Tibial nerve (tissue), 4 donors: ENCODE results near the gene CH25H. TPM values are rescaled to one million over a fixed set of nuclear protein-coding genes. Genes with fewer than 3 reads are reported as not detected.

ENCODE experiments used
- DNase-seq, 2 donors: peaks; one replicate each; pipeline ENCODE4 v3.0.0-alpha.2; 2019; ENCODE audit warnings: low spot score in 2 of 2
- H3K27ac ChIP-seq, 4 donors: fragments of 200-600 bp; sonication (generic) in 3 of 4; one replicate each; pipeline ENCODE4 v1.5.1; 2017 to 2019; ENCODE audit warnings: mild to moderate bottlenecking in 1 of 4
- H3K27me3 ChIP-seq, 2 donors: fragments of 200-600 bp; sonication (generic) in 1 of 2; one replicate each; pipeline versions ENCODE4 v1.5.1 to v1.6.0; 2017 to 2019
- H3K36me3 ChIP-seq, 3 donors: fragments of 200-600 bp; sonication (generic); one replicate each; pipeline ENCODE4 v1.5.1; 2018 to 2019
- H3K4me1 ChIP-seq, 4 donors: fragments of 200-600 bp; sonication (generic) in 3 of 4; one replicate each; pipeline ENCODE4 v1.5.1; 2017 to 2019
- H3K4me3 ChIP-seq, 4 donors: fragments of 200-600 bp; sonication (generic) in 3 of 4; one replicate each; pipeline ENCODE4 v1.5.1; 2017 to 2019; ENCODE audit warnings: mild to moderate bottlenecking in 1 of 4, moderate library complexity in 1 of 4
- H3K9me3 ChIP-seq, 4 donors: fragments of 200-600 bp; sonication (generic) in 3 of 4; one replicate each; pipeline ENCODE4 v1.5.1; 2017 to 2019
- CTCF ChIP-seq, 5 experiments: fragments of 200-600 bp in 3 of 5; fragments of 450-650 bp in 2 of 5; sonication (generic) in 3 of 5; IDR thresholded peaks; one replicate each; pipeline ENCODE4 v1.5.1; 2016 to 2019; ENCODE audit warnings: antibody characterized with exemption in 5 of 5, mild to moderate bottlenecking in 3 of 5, moderate library complexity in 2 of 5
- EP300 ChIP-seq, 2 donors: sonication (generic); formaldehyde crosslinking; IDR thresholded peaks; one replicate each; pipeline ENCODE4 v1.6.1; 2017; ENCODE audit warnings: antibody characterized with exemption in 2 of 2, mild to moderate bottlenecking in 1 of 2
- POLR2A ChIP-seq, 2 donors: fragments of 450-650 bp; IDR thresholded peaks; one replicate each; pipeline ENCODE4 v1.6.1; 2017; ENCODE audit warnings: antibody characterized with exemption in 2 of 2, mild to moderate bottlenecking in 2 of 2, moderate library complexity in 2 of 2
- WGBS, 2 donors: methylation state at CpG; one replicate each; pipeline ENCODE4 v1.1.5; 2018; 5-methylcytosine and 5-hydroxymethylcytosine counted together
- total RNA-seq, 4 donors: library from RNA; depleted of rRNA; stranded (reverse); fragments of >200 nt; gene quantifications; one replicate each; pipeline ENCODE4 v1.1.0, GENCODE V29; 2016

CH25H gene
- total RNA-seq, 4 donors from 2014 or later: 0.22 to 1.2 (median 0.92) TPM

GRCh38 chr10:89159761-89160160 lies 47.4 kb downstream of the CH25H start:
- no peaks in the 10 kb centered on the region for H3K9me3 ChIP-seq
- H3K4me3 ChIP-seq: no peak overlapping the region
- no peak overlapping the region for H3K27ac ChIP-seq
- H3K36me3 ChIP-seq: no peaks in the 10 kb centered on the region
- WGBS, 2 donors: 78 to 95% methylated on average over 1 of the region's 1 CpG
- no peaks in the 10 kb centered on the region for H3K27me3 ChIP-seq
- TF ChIP-seq CTCF (IDR thresholded peaks at IDR 0.05): no peak
- TF ChIP-seq EP300 (IDR thresholded peaks at IDR 0.05): no peak
- TF ChIP-seq POLR2A (IDR thresholded peaks at IDR 0.05): no peak
- DNase-seq: no peak
- H3K4me1 ChIP-seq: no peaks in the 10 kb centered on the region

- TF ChIP-seq POLR2A (IDR thresholded peaks at IDR 0.05): no peak
- TF ChIP-seq EP300 (IDR thresholded peaks at IDR 0.05): no peak
- no peak for TF ChIP-seq CTCF (IDR thresholded peaks at IDR 0.05)
- no peak for DNase-seq
- Histone ChIP-seq H3K4me3 (no peak overlapping the region), H3K9me3 (no peaks in the 10 kb centered on the region), H3K36me3 (no peaks in the 10 kb centered on the region), H3K27ac (no peak overlapping the region), H3K27me3 (no peaks in the 10 kb centered on the region), H3K4me1 (no peaks in the 10 kb centered on the region)
Observed at GRCh38 chr10:89159316-89159715, 47.8 kb downstream of the CH25H start.

GRCh38 chr10:89158446-89158845 lies 48.7 kb downstream of the CH25H start:
- DNase-seq: no peak
- Histone ChIP-seq H3K27ac (no peak overlapping the region), H3K36me3 (no peaks in the 10 kb centered on the region), H3K9me3 (no peaks in the 10 kb centered on the region), H3K4me1 (no peaks in the 10 kb centered on the region), H3K27me3 (no peaks in the 10 kb centered on the region), H3K4me3 (no peak overlapping the region)
- TF ChIP-seq EP300 (IDR thresholded peaks at IDR 0.05) (no peak), CTCF (IDR thresholded peaks at IDR 0.05) (no peak), POLR2A (IDR thresholded peaks at IDR 0.05) (no peak)

GRCh38 chr10:89156161-89156835 lies 50.8 kb downstream of the CH25H start:
- no peak overlapping the region for H3K4me3 ChIP-seq
- no peaks in the 10 kb centered on the region for H3K9me3 ChIP-seq
- WGBS, 2 donors: 77 to 80% methylated on average over 5 of the region's 5 CpGs
- no peak for DNase-seq
- TF ChIP-seq EP300 (IDR thresholded peaks at IDR 0.05) (no peak), CTCF (IDR thresholded peaks at IDR 0.05) (no peak), POLR2A (IDR thresholded peaks at IDR 0.05) (no peak)
- H3K27me3 ChIP-seq: no peaks in the 10 kb centered on the region
- H3K27ac ChIP-seq: no peak overlapping the region
- no peaks in the 10 kb centered on the region for H3K36me3 ChIP-seq
- no peaks in the 10 kb centered on the region for H3K4me1 ChIP-seq

Other genes starting within 250 kb of the CH25H start
- 10 to 100 TPM; 18.4 to 32.2 (median 20.9) TPM for gene FAS, start 216.5 kb downstream of the CH25H start, total RNA-seq
- 10 to 100 TPM; 36.6 to 57.9 (median 39.5) TPM for gene LIPA, start 44.5 kb upstream of the CH25H start, total RNA-seq
- gene IFIT2, start 94.7 kb upstream of the CH25H start, total RNA-seq: 10 to 100 TPM in 1 of 4 donors, 1 to 10 TPM in 3; 3.3 to 11.4 (median 6.0) TPM
- 10 to 100 TPM in 3 of 4 donors, 1 to 10 TPM in 1; 7.2 to 24.9 (median 17.6) TPM for gene IFIT3, start 120.7 kb upstream of the CH25H start, total RNA-seq
- not detected for gene IFIT1B, start 170.7 kb upstream of the CH25H start, total RNA-seq
- 10 to 100 TPM in 3 of 4 donors, 1 to 10 TPM in 1; 7.2 to 17.0 (median 13.9) TPM for gene IFIT1, start 185.3 kb upstream of the CH25H start, total RNA-seq
- gene IFIT5, start 207.3 kb upstream of the CH25H start, total RNA-seq: 10 to 100 TPM; 16.2 to 25.3 (median 21.9) TPM